Amniotic stem cell (primary cell): ENCODE measurements around the gene INTS1.
A peak's percentile ranks its signal among the peaks of the same experiment; 100 is the strongest.

Experiments
- DNase-seq: peaks from one replicate; lab custom pipeline; 2025; lab: John Stamatoyannopoulos, UW

The INTS1 gene

GRCh38 chr7:1542841-1543747 is 38.9 kb upstream of the INTS1 start:
- DNase-seq, result no peak

GRCh38 chr7:1542329-1542728 is 38.1 kb upstream of the INTS1 start:
- no peak for DNase-seq

GRCh38 chr7:1541431-1542162 is 37.4 kb upstream of the INTS1 start:
- DNase-seq, result no peak

- DNase-seq, result no peak
Observed at GRCh38 chr7:1540776-1541271, 36.6 kb upstream of the INTS1 start.

- no peak for DNase-seq
Observed at GRCh38 chr7:1539882-1540775, 35.9 kb upstream of the INTS1 start.

GRCh38 chr7:1539181-1539881 is 35.1 kb upstream of the INTS1 start:
- DNase-seq, result no peak

GRCh38 chr7:1538544-1539180 is 34.5 kb upstream of the INTS1 start:
- DNase-seq, result no peak

GRCh38 chr7:1537535-1538412 is 33.6 kb upstream of the INTS1 start:
- DNase-seq, result peak; percentile 82

GRCh38 chr7:1536743-1537534 is 32.8 kb upstream of the INTS1 start:
- peak; percentile 98 for DNase-seq

GRCh38 chr7:1536455-1536742 is 32.2 kb upstream of the INTS1 start:
- DNase-seq, result no peak

- no peak for DNase-seq
Observed at GRCh38 chr7:1535701-1536454, 31.7 kb upstream of the INTS1 start.

- DNase-seq, result no peak
Observed at GRCh38 chr7:1535100-1535458, 30.9 kb upstream of the INTS1 start.

- no peak for DNase-seq
Observed at GRCh38 chr7:1534330-1535099, 30.3 kb upstream of the INTS1 start.

- peak; percentile 74 for DNase-seq
Observed at GRCh38 chr7:1533547-1534329, 29.5 kb upstream of the INTS1 start.

GRCh38 chr7:1533255-1533546 is 29.0 kb upstream of the INTS1 start:
- no peak for DNase-seq

GRCh38 chr7:1532456-1533254 is 28.5 kb upstream of the INTS1 start:
- peak; percentile 83 for DNase-seq
